ENCODE data around the gene TMEM200C.
"Not testable (repeated sequence)": the region's sequence is repeated elsewhere in the genome, so short reads cannot be mapped to it uniquely, and the experiment has no call there.

Gene TMEM200C

GRCh38 chr18:5891854-5892215, 3.5 kb downstream of the TMEM200C start:
- DNase-seq, result no peak

GRCh38 chr18:5891184-5891853, 4.0 kb downstream of the TMEM200C start:
- no peak for DNase-seq

- peak; percentile 29 to 67 for DNase-seq
These were observed 4.8 kb downstream of the TMEM200C start for GRCh38 chr18:5890331-5891183.

- DNase-seq, result peak in 1 of 2 experiments; percentile 44
These were observed 10.0 kb downstream of the TMEM200C start for GRCh38 chr18:5885361-5885760.

DNA sequence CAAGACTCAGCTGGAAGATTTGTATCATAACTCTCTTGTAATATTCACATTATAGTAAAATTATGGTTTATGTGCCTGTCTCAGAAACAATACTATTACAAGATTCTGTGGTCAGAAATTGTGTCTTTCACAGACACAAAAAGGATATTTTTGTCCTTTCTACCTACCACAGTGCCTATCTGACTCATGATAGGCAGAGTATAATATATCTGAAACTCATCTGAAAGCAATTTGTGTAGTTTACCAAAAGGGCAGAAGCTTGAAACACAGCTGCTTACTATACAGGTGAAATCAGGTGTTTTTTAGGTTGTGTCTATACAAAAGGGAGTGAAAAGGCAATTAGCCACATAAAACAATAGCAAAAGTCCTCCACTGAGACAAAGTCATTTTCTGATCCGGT, 10.9 kb downstream of the TMEM200C start:
- no peak for DNase-seq

DNA sequence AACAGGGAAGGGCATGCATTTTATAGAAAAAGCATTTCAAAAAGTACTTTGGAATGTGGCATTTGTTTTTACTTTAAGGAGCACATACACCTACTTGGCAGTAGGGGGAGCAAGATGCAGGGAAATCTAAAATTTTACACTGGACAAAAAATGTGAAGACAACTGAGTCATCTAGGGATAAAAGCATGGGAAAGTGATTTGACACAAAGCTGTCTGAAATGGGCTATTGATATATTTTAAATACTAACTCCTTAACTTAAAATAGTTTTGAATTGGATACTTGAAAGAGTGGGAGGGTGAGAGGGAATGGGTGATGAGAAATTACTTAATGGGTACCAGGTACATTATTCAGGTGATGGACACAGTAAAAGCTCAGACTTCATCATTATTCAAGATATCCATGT, 15.8 kb downstream of the TMEM200C start:
- DNase-seq, result no peak

DNA sequence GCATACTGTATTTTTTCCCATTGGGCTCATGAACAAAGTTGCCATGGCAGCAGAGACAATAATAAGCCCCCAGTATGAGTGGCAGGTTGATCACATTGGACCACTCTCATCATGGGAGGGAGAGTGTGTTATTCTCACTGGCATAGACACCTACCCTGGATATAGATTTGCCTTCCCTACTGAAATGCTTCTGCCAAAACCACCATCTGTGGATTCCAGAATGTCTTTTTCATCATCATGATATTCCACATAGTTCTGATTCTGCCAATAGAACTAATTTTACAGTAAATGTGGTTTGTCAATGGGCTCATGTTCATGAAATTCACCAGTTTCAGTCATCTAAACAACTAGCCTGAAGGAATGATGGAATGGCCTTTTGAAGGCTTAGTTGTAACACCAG, 18.4 kb downstream of the TMEM200C start:
- no peak for DNase-seq

DNA sequence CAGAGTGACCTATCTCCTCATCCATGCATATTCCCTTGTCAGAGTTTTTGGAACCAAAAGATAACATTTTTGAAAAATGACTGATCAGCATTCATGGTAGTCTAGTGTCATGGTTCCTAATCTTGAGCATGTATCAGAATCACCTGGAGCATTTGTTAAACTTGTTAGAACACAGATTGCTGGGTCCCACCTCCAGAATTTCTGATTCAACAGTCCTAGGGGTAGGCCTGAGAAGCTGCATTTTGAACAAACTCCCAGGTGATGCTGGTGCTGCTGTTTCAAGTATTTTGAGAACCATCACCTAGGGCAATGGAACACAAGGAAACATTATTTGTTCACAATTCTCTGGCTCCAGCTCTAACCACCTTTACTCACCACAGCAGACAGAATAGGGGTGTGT, 21.0 kb downstream of the TMEM200C start:
- DNase-seq, result no peak

- no peak for DNase-seq
These were observed 22.4 kb downstream of the TMEM200C start for GRCh38 chr18:5872886-5873285.

DNA sequence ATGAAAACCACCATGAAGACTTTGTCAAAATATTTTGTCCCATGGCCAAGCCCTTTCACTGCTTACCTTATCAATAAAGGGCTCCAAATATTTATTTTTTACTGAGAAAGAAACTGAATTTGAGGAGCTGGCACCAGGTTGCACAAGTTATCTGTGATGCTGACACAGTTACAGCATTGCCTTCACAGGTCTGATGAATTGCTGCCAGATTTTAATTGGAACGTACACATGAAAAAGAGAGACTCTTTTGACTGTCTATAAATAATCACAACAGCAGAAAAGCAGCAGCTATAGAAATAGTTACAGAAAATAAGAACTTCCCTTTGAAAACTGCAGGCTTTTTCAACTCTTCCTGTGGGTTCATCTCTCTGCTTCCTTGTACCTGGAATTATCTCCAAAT, 23.9 kb downstream of the TMEM200C start:
- DNase-seq, result no peak

GRCh38 chr18:5868218-5868854, 27.0 kb downstream of the TMEM200C start:
- peak; percentile 64 to 74 for DNase-seq

- no peak for DNase-seq
These were observed 29.8 kb downstream of the TMEM200C start for GRCh38 chr18:5865521-5865920.

GRCh38 chr18:5862127-5862526, 33.2 kb downstream of the TMEM200C start:
- DNase-seq, result not testable (repeated sequence)

DNA sequence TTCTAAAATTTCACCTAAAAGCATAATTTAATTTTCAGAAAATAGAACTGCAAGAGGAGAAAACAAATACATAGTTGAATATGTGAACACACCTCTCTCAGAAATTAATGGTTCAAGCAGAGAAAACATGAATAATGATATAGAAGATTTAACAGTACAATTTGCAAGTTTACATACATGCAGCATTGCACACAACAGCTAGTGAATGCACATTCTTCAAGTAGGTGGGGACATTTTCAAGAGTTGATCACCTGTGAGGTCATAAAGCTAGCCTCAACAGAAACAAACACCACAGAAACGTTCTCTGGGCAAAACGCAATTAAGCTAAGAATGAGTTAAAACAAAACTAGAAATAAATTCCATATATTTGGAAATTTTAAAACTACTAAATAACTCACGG, 38.1 kb downstream of the TMEM200C start:
- no peak for DNase-seq

- DNase-seq, result no peak
These were observed 42.1 kb downstream of the TMEM200C start for GRCh38 chr18:5853253-5853652.

DNA sequence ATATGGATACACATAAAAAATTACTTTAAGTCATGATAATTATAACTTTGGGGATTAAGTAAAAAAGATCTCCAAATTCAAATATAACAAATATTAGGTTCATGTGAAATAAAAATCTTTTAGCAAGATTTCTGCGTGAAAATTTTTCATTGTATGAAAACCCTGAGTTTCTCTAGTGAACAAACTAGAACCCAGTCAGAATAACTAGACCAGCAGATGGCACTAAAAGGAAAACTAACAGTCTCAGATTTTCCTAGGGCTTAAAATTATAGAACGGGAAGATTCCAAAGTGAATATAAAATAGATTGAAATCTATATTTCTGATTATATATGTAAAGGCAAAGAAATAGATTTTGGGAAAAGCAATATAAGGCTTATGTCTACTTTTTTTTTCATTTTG, 43.3 kb downstream of the TMEM200C start:
- DNase-seq, result peak in 1 of 2 experiments; percentile 36

- peak in 1 of 2 experiments; percentile 19 for DNase-seq
These were observed 52.7 kb downstream of the TMEM200C start for GRCh38 chr18:5842653-5843052.

DNA sequence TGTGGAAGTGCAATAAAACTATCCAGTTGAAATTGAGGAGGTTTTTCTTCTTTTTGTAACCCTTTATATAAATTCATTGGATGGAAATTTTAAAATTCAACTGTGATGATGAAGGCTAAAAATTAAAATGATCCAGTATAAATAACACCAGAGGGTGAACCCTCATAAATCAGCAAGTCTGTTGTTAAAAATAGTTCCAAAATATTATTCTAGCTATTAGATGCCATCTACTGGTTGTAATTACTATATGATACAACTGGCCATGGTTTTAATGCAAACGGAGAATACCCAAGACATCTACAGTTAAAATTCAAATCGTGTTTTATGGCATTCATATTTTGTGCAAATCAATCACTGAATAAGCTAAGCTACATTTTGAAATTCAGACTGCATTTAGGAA, 53.8 kb downstream of the TMEM200C start:
- peak in 1 of 2 experiments; percentile 13 for DNase-seq

DNA sequence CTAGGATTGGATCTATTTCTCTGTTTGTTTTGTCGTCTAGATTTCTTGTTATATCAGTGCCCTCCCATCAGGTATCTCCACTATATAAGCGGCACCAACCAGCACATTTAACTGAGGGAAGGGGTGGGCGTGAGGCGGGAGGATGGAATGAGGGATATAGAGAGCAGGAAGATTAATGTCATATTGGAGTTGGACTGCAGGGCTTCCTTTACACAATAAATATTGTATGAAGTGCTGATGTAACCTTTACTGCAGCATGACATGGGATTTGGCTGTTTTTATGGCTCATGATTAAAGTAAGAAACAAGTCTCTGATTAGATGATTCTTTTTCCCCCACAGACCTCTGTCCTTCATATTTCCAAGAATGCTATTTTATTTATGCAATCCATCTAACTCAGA, 54.8 kb downstream of the TMEM200C start:
- DNase-seq, result no peak

DNA sequence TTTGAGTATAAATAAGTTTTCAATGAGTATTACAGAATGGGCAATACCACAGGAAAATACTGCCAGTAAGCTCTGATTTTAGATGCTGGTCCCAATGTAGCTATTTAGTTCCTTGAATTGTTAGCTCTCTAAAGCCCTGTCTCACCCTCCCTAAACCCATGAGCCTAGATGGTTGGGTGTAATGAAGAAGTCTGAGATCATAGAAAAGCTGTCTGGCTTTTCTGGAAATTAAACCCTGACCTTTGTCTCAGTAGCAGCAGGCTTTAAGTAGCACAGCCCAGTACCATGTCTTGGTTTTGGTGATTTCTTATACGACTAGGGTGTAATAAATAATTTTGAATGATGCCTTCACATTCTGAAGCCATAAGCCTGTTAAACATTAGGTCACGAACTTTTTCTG, 55.3 kb downstream of the TMEM200C start:
- no peak for DNase-seq

- no peak for DNase-seq
These were observed 56.2 kb downstream of the TMEM200C start for GRCh38 chr18:5839102-5839501.

Measured in NCI-H524 (cell line).